Aortic smooth muscle cell (primary cell): ENCODE measurements around the gene TSPAN12. TPM values are rescaled to one million over a fixed set of nuclear protein-coding genes. Genes with fewer than 3 reads are reported as not detected.

Experiments
- total RNA-seq: library from RNA; depleted of rRNA; stranded (reverse); fragments of >200 nt; gene quantifications from 2 replicates; pipeline ENCODE4 v1.2.3, GENCODE V29; 2014

The TSPAN12 gene
- 2.2 and 4.0 TPM in 2 replicates for total RNA-seq

GRCh38 chr7:120857588-120858573, at the start of gene TSPAN12:
Gene TSPAN12 (minus strand): TSS chr7:120858144. CDS start chr7:120856763, 1,381 bp downstream.

Other genes starting within 250 kb of the TSPAN12 start
- gene ING3, start 92.6 kb upstream of the TSPAN12 start, total RNA-seq, result 11.2 and 15.4 TPM in 2 replicates
- gene CPED1, start 130.6 kb upstream of the TSPAN12 start, total RNA-seq, result 94.2 and 162 TPM in 2 replicates